Chondrocyte (in vitro differentiated cells): ENCODE measurements around the gene MUC5AC. TPM values are rescaled to one million over a fixed set of nuclear protein-coding genes. Genes with fewer than 3 reads are reported as not detected.

Source experiments
- DNase-seq: peaks from one replicate; pipeline ENCODE4 v3.0.0; 2021; ENCODE audit warnings: mixed read lengths, low spot score
- H3K27ac Mint-ChIP-seq: one replicate; pipeline ENCODE4 v1.8.0; 2021; ENCODE audit warnings: mild to moderate bottlenecking, moderate library complexity, mixed read lengths; ENCODE audit not compliant: unreplicated experiment
- H3K27me3 Mint-ChIP-seq: 2 replicates; pipeline ENCODE4 v1.8.0; 2021; ENCODE audit warnings: low read depth, mixed read lengths
- H3K36me3 Mint-ChIP-seq: 2 replicates; pipeline ENCODE4 v1.8.0; 2021; ENCODE audit warnings: low read depth, mixed read lengths
- H3K4me1 Mint-ChIP-seq: 2 replicates; pipeline ENCODE4 v1.8.0; 2021; ENCODE audit warnings: low read depth, mild to moderate bottlenecking, mixed read lengths
- H3K4me3 Mint-ChIP-seq: one replicate; pipeline ENCODE4 v1.8.0; 2021; ENCODE audit warnings: mild to moderate bottlenecking, moderate library complexity, mixed read lengths; ENCODE audit not compliant: unreplicated experiment
- H3K9me3 Mint-ChIP-seq: 2 replicates; pipeline ENCODE4 v1.8.0; 2021; ENCODE audit warnings: low read depth, mixed read lengths
- total RNA-seq: library from RNA; stranded (reverse); gene quantifications from 3 replicates; pipeline ENCODE4 v1.2.1, GENCODE V29; 2021
- TF ChIP-seq, protein P1 (sequence below): fragments of 200-600 bp; sonication (generic); IDR thresholded peaks from 2 replicates; pipeline ENCODE4 v1.5.0; 2021; ENCODE audit warnings: antibody characterized with exemption, mild to moderate bottlenecking, moderate library complexity

Gene MUC5AC
- total RNA-seq, 1 donor from 2014 or later: not detected

GRCh38 chr11:1205121-1205986, 47.6 kb downstream of the MUC5AC start:
- no peak overlapping the region for H3K27ac Mint-ChIP-seq
- TF ChIP-seq, protein P1, sequence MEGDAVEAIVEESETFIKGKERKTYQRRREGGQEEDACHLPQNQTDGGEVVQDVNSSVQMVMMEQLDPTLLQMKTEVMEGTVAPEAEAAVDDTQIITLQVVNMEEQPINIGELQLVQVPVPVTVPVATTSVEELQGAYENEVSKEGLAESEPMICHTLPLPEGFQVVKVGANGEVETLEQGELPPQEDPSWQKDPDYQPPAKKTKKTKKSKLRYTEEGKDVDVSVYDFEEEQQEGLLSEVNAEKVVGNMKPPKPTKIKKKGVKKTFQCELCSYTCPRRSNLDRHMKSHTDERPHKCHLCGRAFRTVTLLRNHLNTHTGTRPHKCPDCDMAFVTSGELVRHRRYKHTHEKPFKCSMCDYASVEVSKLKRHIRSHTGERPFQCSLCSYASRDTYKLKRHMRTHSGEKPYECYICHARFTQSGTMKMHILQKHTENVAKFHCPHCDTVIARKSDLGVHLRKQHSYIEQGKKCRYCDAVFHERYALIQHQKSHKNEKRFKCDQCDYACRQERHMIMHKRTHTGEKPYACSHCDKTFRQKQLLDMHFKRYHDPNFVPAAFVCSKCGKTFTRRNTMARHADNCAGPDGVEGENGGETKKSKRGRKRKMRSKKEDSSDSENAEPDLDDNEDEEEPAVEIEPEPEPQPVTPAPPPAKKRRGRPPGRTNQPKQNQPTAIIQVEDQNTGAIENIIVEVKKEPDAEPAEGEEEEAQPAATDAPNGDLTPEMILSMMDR: no peak
- DNase-seq: peak; percentile 83
- no peak overlapping the region for H3K4me3 Mint-ChIP-seq
- no peaks in the 10 kb centered on the region for H3K36me3 Mint-ChIP-seq
- H3K9me3 Mint-ChIP-seq: peaks cover 5% of the 10 kb centered on the region
- H3K4me1 Mint-ChIP-seq: no peaks in the 10 kb centered on the region
- peaks cover 10% of the 10 kb centered on the region for H3K27me3 Mint-ChIP-seq

GRCh38 chr11:1205987-1206331, 48.2 kb downstream of the MUC5AC start:
- peak; percentile 80 for DNase-seq
- no peak overlapping the region for H3K27ac Mint-ChIP-seq
- TF ChIP-seq, protein P1: no peak
- H3K36me3 Mint-ChIP-seq: no peaks in the 10 kb centered on the region
- peaks cover 13% of the 10 kb centered on the region for H3K27me3 Mint-ChIP-seq
- H3K4me1 Mint-ChIP-seq: no peaks in the 10 kb centered on the region
- no peak overlapping the region for H3K4me3 Mint-ChIP-seq
- peaks cover 10% of the 10 kb centered on the region for H3K9me3 Mint-ChIP-seq

DNA sequence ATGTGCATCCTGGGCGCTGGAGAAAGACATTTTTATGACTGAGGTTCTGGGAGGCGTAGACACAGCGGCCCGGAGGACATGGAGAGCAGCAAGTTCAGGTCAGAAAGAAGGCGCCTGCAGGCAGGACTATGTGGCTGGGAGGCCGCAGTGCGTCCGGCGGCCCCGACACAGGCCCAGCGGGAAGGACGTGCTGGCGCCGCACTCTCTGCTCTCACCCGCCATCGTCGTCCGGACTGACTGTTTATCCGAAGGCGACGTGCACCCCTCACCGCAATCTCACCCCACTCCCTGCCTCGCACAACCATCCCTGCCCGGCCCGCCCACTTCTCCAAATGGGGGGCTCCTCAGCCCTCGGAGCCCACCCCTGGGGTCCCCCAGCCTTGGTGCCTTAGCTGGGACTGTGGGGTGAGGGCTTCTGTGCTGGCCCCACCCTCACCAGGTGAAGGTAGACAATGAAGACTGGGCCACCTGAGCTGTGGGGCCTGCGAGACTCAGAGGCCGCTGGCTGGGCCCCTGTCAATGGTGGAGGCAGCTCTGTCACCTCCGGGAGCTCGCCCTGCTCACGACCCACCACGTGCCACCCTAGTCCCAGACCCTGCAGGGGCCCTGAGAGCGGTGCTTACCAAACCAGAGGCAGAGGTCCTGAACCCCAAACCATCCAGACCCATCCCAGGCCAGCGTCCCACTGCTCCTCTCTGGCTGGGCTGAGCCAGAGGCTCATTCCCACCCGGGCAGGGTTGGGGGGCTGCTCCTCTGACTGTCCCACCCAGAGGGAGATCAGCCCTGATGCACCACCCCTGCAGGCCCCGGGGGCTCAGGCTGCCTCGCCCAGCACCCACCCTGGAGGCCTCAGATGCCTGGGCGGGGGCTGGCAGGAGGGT, 48.9 kb downstream of the MUC5AC start:
- H3K4me1 Mint-ChIP-seq: no peaks in the 10 kb centered on the region
- no peak overlapping the region for H3K27ac Mint-ChIP-seq
- H3K36me3 Mint-ChIP-seq: peaks cover 3% of the 10 kb centered on the region
- no peak overlapping the region for H3K4me3 Mint-ChIP-seq
- DNase-seq: peak; percentile 83
- peaks cover 17% of the 10 kb centered on the region for H3K27me3 Mint-ChIP-seq
- H3K9me3 Mint-ChIP-seq: peaks cover 16% of the 10 kb centered on the region
- TF ChIP-seq, protein P1: no peak

GRCh38 chr11:1207401-1208143, 49.8 kb downstream of the MUC5AC start:
- Mint-ChIP-seq H3K9me3 (peaks cover 26% of the 10 kb centered on the region), H3K4me3 (no peak overlapping the region), H3K27me3 (peaks cover 23% of the 10 kb centered on the region), H3K36me3 (peaks cover 6% of the 10 kb centered on the region), H3K27ac (no peak overlapping the region), H3K4me1 (no peaks in the 10 kb centered on the region)
- peak; percentile 92 for DNase-seq
- TF ChIP-seq, protein P1: no peak

GRCh38 chr11:1208144-1208393, 50.3 kb downstream of the MUC5AC start:
- Mint-ChIP-seq H3K4me3 (no peak overlapping the region), H3K36me3 (peaks cover 7% of the 10 kb centered on the region), H3K27ac (no peak overlapping the region), H3K27me3 (peaks cover 25% of the 10 kb centered on the region), H3K4me1 (no peaks in the 10 kb centered on the region), H3K9me3 (peaks cover 28% of the 10 kb centered on the region)
- TF ChIP-seq, protein P1: no peak
- DNase-seq: no peak
